Spleen (tissue), 11 donors: ENCODE data around the gene THBS4. TPM values are rescaled to one million over a fixed set of nuclear protein-coding genes. Genes with fewer than 3 reads are reported as not detected.

Experiments
- DNase-seq: peaks from one replicate; pipeline ENCODE4 v3.0.0-alpha.2; 2020
- H3K27ac ChIP-seq, 8 donors: fragments of 200-600 bp; sonication (generic) in 7 of 8; 1 replicate in 4 of 8; 2 replicates in 4 of 8; pipeline versions ENCODE4 v1.5.0 to v1.8.0; 2016 to 2021; ENCODE audit warnings: inconsistent platforms in 4 of 8, mild to moderate bottlenecking in 4 of 8, moderate library complexity in 1 of 8
- H3K27me3 ChIP-seq, 7 donors: fragments of 200-600 bp; sonication (generic) in 6 of 7; replicated peaks in 1 of 7; 1 replicate in 4 of 7; 2 replicates in 3 of 7; pipeline versions ENCODE4 v1.5.0 to v1.8.0; 2016 to 2021; ENCODE audit warnings: inconsistent platforms in 3 of 7, mild to moderate bottlenecking in 1 of 7
- H3K36me3 ChIP-seq, 6 donors: fragments of 200-600 bp; sonication (generic) in 5 of 6; 1 replicate in 4 of 6; 2 replicates in 2 of 6; pipeline versions ENCODE4 v1.5.0 to v1.8.0; 2016 to 2021; ENCODE audit warnings: inconsistent platforms in 2 of 6
- H3K4me1 ChIP-seq, 6 donors: fragments of 200-600 bp; sonication (generic) in 5 of 6; 1 replicate in 3 of 6; 2 replicates in 3 of 6; pipeline versions ENCODE4 v1.5.0 to v1.8.0; 2016 to 2021; ENCODE audit warnings: inconsistent platforms in 3 of 6
- H3K4me3 ChIP-seq, 8 donors: fragments of 200-600 bp; sonication (generic) in 7 of 8; 1 replicate in 4 of 8; 2 replicates in 4 of 8; pipeline versions ENCODE4 v1.5.0 to v1.8.0; 2016 to 2021; ENCODE audit warnings: inconsistent platforms in 4 of 8, mild to moderate bottlenecking in 4 of 8, moderate library complexity in 2 of 8
- H3K9me3 ChIP-seq, 8 donors: fragments of 200-600 bp; sonication (generic) in 7 of 8; 1 replicate in 4 of 8; 2 replicates in 4 of 8; pipeline versions ENCODE4 v1.5.0 to v1.8.0; 2016 to 2021; ENCODE audit warnings: inconsistent platforms in 4 of 8
- POLR2A ChIP-seq, 3 donors: fragments of 450-650 bp; IDR thresholded peaks; one replicate each; pipeline ENCODE4 v1.5.1; 2017; ENCODE audit warnings: antibody characterized with exemption in 3 of 3, mild to moderate bottlenecking in 1 of 3
- POLR2AphosphoS5 ChIP-seq, 3 donors: sonication (generic); formaldehyde crosslinking; IDR thresholded peaks; one replicate each; pipeline ENCODE4 v1.5.1; 2017; ENCODE audit warnings: antibody characterized with exemption in 3 of 3
- WGBS, 5 donors: extraction: QIAGEN DNeasy Blood & Tissue Kit in 3 of 5; methylation state at CpG; one replicate each; pipeline versions ENCODE4 v1.1.5 to v1.1.7; 2013 to 2018; 5-methylcytosine and 5-hydroxymethylcytosine counted together
- intact Hi-C: fragments of 100-400 bp; cut with DNase I; formaldehyde crosslinking; loops from one replicate; pipeline ENCODE4 v1.15.0; 2023; ENCODE audit warnings: low total_unique reads
- polyA plus RNA-seq, 3 donors: library from polyadenylated mRNA; stranded (reverse); fragments of 200-250 nt; gene quantifications; one replicate each; pipeline ENCODE4 v1.2.1, GENCODE V29; 2013
- total RNA-seq, 7 donors: library from RNA; depleted of rRNA in 3 of 7; stranded (reverse); fragments of >200 nt in 3 of 7; fragmentation: NEBNext Ultra II Directional in 4 of 7; extraction: Animal tissue kit (Norgen Biotek cat#: 25700) in 4 of 7; gene quantifications; one replicate each; pipeline versions ENCODE4 v1.1.0 to v1.2.1, GENCODE V29; 2016 to 2021
- TF ChIP-seq, protein P1 (sequence below), 11 experiments: fragments of 200-600 bp in 7 of 11; fragments of 450-650 bp in 4 of 11; sonication (generic) in 4 of 11; IDR thresholded peaks in 8 of 11; conservative IDR thresholded peaks in 3 of 11; 1 replicate in 7 of 11; 2 replicates in 4 of 11; pipeline versions ENCODE4 v1.4.0 to v1.8.0; 2016 to 2021; ENCODE audit warnings: antibody characterized with exemption in 11 of 11, inconsistent platforms in 4 of 11, mild to moderate bottlenecking in 1 of 11
- donor health status: healthy with polysubstance abuse.
- donor health status: DM: no; HTN: no; CAD: no; lungs with moderate emphysema.
- donor health status: DM: no; HTN: no; CAD: no.
- donor health status: Bipolar disorder and iron deficiency.
- donor health status: healthy.
- donor health status: DM: no; HTN: no; CAD: no.
- donor health status: DM: yes; HTN: yes; CAD: no.

THBS4 gene
- total and polyA plus RNA-seq, 10 donors = 0.34 to 1.1 (median 0.68) TPM

DNA sequence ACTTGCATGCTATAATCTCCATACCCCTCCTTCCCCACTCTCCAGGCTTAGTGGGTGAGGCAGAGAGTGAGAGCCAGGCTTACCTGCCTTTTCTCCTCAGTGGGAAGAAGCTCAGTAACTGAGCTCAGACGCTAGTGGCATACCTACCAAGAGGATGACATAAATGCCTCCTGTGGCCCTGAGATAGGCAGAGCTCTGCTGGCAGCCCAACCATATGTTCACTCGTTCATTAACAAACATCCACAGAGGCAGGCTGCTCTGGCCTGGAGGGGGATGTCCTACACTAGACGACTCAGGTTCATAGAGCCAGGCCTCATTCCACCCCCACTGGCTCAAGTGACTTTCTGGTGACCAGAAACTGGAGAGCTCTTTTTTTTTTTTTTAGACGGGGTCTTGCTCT lies 81.3 kb downstream of the THBS4 start:
- 85 to 92% (median 89%) methylated on average over 4 of the region's 4 CpGs for WGBS, 5 donors
- Histone ChIP-seq H3K4me3 (no peak overlapping the region), H3K27ac (no peak overlapping the region), H3K27me3 (no peaks in the 10 kb centered on the region), H3K9me3 (peaks cover 0 to 8% (median 0%) of the 10 kb centered on the region in 8 donors), H3K36me3 (no peaks in the 10 kb centered on the region), H3K4me1 (peaks cover 0 to 7% (median 0%) of the 10 kb centered on the region in 6 donors)
- no peak for TF ChIP-seq POLR2A (IDR thresholded peaks at IDR 0.05)
- no peak for DNase-seq
- intact Hi-C loops = no loop called here

DNA sequence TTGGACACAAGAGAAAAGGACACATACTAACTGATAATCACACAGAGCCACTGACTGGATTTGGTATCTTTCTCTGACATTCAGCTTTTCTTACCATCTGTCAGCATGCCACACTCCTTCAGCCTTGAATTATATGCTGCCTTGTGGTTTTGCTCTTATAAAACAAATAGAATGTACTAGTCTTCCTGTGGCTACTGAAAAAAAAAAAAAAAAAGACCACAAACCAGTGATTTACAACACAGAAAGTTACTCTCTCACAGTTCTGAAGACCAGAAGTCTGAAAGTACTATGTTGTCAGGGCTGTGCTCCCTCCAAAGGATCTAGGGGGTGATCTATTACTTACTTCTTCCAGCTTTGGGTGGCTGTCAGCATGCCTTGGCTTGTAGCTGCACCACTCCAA lies 82.3 kb downstream of the THBS4 start:
- no peak overlapping the region for H3K27ac ChIP-seq
- intact Hi-C loops = no loop called here
- TF ChIP-seq POLR2AphosphoS5 (IDR thresholded peaks at IDR 0.05) (no peak), POLR2A (IDR thresholded peaks at IDR 0.05) (no peak)
- no peak for DNase-seq
- H3K4me3 ChIP-seq = no peak overlapping the region
- no peaks in the 10 kb centered on the region for H3K36me3 ChIP-seq
- peaks cover 0 to 8% (median 0%) of the 10 kb centered on the region in 8 donors for H3K9me3 ChIP-seq
- H3K27me3 ChIP-seq = no peaks in the 10 kb centered on the region
- H3K4me1 ChIP-seq = peaks cover 0 to 10% (median 0%) of the 10 kb centered on the region in 6 donors

DNA sequence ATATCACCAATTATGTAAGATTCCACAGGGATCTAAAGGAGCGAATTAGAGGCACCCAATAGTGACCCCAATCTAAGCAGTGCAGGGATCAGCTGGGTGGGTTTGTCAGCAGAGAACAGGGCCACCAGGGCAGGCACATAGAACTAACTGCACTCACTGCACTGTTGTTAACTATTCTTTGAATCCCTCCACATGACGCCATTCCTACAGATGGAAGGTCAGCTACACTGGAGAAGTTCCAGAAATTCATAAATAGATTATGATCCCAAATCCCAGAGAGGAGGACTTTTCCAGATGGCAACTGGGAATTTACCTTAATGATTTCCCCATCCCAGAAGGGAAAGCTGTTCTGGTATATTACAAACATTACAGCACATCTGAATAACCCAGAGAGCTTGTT lies 84.2 kb downstream of the THBS4 start:
- Histone ChIP-seq H3K27ac (no peak overlapping the region), H3K9me3 (peaks cover 0 to 4% (median 0%) of the 10 kb centered on the region in 8 donors), H3K36me3 (no peaks in the 10 kb centered on the region), H3K27me3 (no peaks in the 10 kb centered on the region), H3K4me1 (peaks cover 0 to 29% (median 6%) of the 10 kb centered on the region in 6 donors), H3K4me3 (no peak overlapping the region)
- WGBS, 5 donors = 79 to 94% (median 92%) methylated on average over 2 of the region's 2 CpGs
- intact Hi-C loops = no loop called here
- DNase-seq = no peak
- TF ChIP-seq POLR2AphosphoS5 (IDR thresholded peaks at IDR 0.05) = no peak
- TF ChIP-seq, protein P1, sequence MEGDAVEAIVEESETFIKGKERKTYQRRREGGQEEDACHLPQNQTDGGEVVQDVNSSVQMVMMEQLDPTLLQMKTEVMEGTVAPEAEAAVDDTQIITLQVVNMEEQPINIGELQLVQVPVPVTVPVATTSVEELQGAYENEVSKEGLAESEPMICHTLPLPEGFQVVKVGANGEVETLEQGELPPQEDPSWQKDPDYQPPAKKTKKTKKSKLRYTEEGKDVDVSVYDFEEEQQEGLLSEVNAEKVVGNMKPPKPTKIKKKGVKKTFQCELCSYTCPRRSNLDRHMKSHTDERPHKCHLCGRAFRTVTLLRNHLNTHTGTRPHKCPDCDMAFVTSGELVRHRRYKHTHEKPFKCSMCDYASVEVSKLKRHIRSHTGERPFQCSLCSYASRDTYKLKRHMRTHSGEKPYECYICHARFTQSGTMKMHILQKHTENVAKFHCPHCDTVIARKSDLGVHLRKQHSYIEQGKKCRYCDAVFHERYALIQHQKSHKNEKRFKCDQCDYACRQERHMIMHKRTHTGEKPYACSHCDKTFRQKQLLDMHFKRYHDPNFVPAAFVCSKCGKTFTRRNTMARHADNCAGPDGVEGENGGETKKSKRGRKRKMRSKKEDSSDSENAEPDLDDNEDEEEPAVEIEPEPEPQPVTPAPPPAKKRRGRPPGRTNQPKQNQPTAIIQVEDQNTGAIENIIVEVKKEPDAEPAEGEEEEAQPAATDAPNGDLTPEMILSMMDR (IDR thresholded peaks at IDR 0.05 in 8 of 11, conservative IDR thresholded peaks at IDR 0.05 in 3 of 11) = no peak
- TF ChIP-seq POLR2A (IDR thresholded peaks at IDR 0.05) = no peak

DNA sequence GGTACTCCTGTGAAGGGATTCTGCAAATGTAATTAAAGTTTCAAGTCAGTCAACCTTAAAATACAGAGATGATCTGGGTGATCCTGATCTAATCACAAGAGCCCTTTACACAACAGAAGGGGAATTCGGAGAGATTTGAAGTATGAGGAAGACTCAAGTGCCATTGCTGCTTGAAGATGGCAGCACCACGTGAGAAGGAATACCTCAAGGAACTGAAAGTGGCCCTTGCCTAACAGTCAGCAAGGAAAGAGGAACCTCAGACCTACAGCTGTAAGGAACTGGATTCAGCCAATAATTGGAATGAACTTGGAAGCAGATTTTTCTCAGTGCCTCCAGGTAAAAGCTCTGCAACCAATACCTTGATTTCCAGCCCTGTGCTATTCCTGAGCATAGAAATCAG lies 87.4 kb downstream of the THBS4 start:
- peak in 1 of 3 donors; percentile 37 for TF ChIP-seq POLR2AphosphoS5 (IDR thresholded peaks at IDR 0.05)
- TF ChIP-seq, protein P1 (IDR thresholded peaks at IDR 0.05 in 8 of 11, conservative IDR thresholded peaks at IDR 0.05 in 3 of 11) = no peak
- 29 to 68% (median 50%) methylated on average over 2 of the region's 2 CpGs for WGBS, 5 donors
- peak overlapping the region in 2 of 8 donors; percentile 4 to 9 for H3K27ac ChIP-seq
- H3K36me3 ChIP-seq = no peaks in the 10 kb centered on the region
- peaks cover 0 to 3% (median 0%) of the 10 kb centered on the region in 8 donors for H3K9me3 ChIP-seq
- H3K27me3 ChIP-seq = no peaks in the 10 kb centered on the region
- no peak for DNase-seq
- peaks cover 2 to 51% (median 22%) of the 10 kb centered on the region in 6 donors for H3K4me1 ChIP-seq
- no peak overlapping the region for H3K4me3 ChIP-seq
- intact Hi-C loops = no loop called here

DNA sequence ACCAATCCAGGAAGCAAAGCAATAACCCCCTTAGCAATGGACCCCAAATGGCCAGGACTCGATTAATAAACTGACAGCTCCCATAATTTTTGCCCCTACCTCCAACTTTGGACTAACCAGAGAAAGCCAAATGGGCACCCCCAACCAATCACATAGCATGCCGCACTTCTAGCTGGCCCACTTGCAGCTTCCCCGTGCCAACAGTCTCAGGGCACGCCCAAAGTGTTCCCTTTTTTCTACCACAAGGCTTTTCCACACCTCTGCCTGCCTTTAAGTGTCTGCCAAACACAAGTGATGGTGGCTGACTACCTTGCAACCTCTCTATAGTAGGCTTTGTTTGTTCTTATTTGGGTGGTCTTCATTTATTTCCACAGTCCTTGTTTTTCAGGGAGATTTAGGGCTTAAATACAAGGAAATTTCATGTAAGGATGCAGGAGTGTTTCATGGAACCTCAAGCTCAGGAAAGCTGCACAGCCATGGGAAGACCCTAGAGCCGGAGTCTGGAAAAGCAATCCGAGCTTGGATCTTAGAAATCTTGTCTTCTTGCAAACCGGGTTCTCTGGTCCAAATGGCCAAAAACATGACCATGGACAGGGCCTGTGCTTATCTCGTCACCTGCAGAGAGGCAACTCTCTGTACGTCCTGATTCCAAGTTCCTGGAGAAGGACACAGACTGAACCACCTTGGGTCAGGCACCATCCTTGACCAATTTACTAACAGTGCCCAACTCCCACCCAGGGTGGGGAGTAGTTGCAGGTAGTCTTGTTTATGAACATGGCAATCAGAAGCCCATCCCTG lies 89.2 kb downstream of the THBS4 start:
- peak overlapping the region in 2 of 8 donors; percentile 53 to 71 for H3K27ac ChIP-seq
- WGBS, 5 donors = 79 to 92% (median 88%) methylated on average over 9 of the region's 9 CpGs
- TF ChIP-seq POLR2AphosphoS5 (IDR thresholded peaks at IDR 0.05) (no peak), POLR2A (IDR thresholded peaks at IDR 0.05) (no peak)
- TF ChIP-seq, protein P1 (IDR thresholded peaks at IDR 0.05 in 8 of 11, conservative IDR thresholded peaks at IDR 0.05 in 3 of 11) = no peak
- peaks cover 2 to 62% (median 22%) of the 10 kb centered on the region in 6 donors for H3K4me1 ChIP-seq
- H3K4me3 ChIP-seq = no peak overlapping the region
- H3K9me3 ChIP-seq = no peaks in the 10 kb centered on the region
- intact Hi-C loops = no loop called here
- H3K27me3 ChIP-seq = no peaks in the 10 kb centered on the region
- H3K36me3 ChIP-seq = no peaks in the 10 kb centered on the region
- no peak for DNase-seq
